Keratinocyte (primary cell): Measurements from ENCODE around the gene DNAJB8.

Source experiments
- EZH2 ChIP-seq: IDR thresholded peaks from one replicate; pipeline ENCODE4 v1.6.1; 2012; ENCODE audit warnings: inconsistent platforms, mild to moderate bottlenecking, low read length, moderate library complexity
- TF ChIP-seq, protein P1 (sequence below), 3 experiments: IDR thresholded peaks in 1 of 3; conservative IDR thresholded peaks in 1 of 3; optimal IDR thresholded peaks in 1 of 3; 2 replicates in 2 of 3; 3 replicates in 1 of 3; pipeline versions ENCODE3 to v1.5.1; 2011; ENCODE audit warnings: low read length in 3 of 3, mild to moderate bottlenecking in 3 of 3, moderate library complexity in 2 of 3, control low read depth in 1 of 3, inconsistent platforms in 1 of 3; ENCODE audit not compliant: insufficient read depth in 2 of 3; ENCODE audit errors: extremely low read depth in 1 of 3

- TF ChIP-seq, protein P1, sequence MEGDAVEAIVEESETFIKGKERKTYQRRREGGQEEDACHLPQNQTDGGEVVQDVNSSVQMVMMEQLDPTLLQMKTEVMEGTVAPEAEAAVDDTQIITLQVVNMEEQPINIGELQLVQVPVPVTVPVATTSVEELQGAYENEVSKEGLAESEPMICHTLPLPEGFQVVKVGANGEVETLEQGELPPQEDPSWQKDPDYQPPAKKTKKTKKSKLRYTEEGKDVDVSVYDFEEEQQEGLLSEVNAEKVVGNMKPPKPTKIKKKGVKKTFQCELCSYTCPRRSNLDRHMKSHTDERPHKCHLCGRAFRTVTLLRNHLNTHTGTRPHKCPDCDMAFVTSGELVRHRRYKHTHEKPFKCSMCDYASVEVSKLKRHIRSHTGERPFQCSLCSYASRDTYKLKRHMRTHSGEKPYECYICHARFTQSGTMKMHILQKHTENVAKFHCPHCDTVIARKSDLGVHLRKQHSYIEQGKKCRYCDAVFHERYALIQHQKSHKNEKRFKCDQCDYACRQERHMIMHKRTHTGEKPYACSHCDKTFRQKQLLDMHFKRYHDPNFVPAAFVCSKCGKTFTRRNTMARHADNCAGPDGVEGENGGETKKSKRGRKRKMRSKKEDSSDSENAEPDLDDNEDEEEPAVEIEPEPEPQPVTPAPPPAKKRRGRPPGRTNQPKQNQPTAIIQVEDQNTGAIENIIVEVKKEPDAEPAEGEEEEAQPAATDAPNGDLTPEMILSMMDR (optimal IDR thresholded peaks at IDR 0.05 in 1 of 3, IDR thresholded peaks at IDR 0.05 in 1 of 3, conservative IDR thresholded peaks at IDR 0.05 in 1 of 3; ENCODE audit: extremely low read depth in 1 of 3, insufficient read depth in 2 of 3, low read length in 3 of 3), result no peak
- TF ChIP-seq EZH2, result peak; percentile 85
Observed at GRCh38 chr3:128485282-128486204, 18.9 kb upstream of the DNAJB8 start.
